ES-I3 (cell line): Measurements from ENCODE around the gene ERP44.

Experiments
- H3K36me3 ChIP-seq: 2 replicates; pipeline ENCODE4 v1.6.1; 2013; ENCODE audit warnings: mild to moderate bottlenecking, low read length, control low read depth, moderate library complexity; ENCODE audit not compliant: insufficient read depth
- H3K4me1 ChIP-seq: 2 replicates; pipeline ENCODE4 v1.6.1; 2013; ENCODE audit warnings: mild to moderate bottlenecking, control low read depth, low read length; ENCODE audit not compliant: insufficient read depth
- H3K9ac ChIP-seq: 2 replicates; pipeline ENCODE4 v1.6.1; 2013; ENCODE audit warnings: low read depth, mild to moderate bottlenecking, low read length, moderate library complexity
- H3K9me3 ChIP-seq: 2 replicates; pipeline ENCODE4 v1.6.1; 2013; ENCODE audit warnings: mild to moderate bottlenecking, low read length, moderate library complexity; ENCODE audit not compliant: control insufficient read depth, insufficient read depth

ERP44 gene

DNA sequence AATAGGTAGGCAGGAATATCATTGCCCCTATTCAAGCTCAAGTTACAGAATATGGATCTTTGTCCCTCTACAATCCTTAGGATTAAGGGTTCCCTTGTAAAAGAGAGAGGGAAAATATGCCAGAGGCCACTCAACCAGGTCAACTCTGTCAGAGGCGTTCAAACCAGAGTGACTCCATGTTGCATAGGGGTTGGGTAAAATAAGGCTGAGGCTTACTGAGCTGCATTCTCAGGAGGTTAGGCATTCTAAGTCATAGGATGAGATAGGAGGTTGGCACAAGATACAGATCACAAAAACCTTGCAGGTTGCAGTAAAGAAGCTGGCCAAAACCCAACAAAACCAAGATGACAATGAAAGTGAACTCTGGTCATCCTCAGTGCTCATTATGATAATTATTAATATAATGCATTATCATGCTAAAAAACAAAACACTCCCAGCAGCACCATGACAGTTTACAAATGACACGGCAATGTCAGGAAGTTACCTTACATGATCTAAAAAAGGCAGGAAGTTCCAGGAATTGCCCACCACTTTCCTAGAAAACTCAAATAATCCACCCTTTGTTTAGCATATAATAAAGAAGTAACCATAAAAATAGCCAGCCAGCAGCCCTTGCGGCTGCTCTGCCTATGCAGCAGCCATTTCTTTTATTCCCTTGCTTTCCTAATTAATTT lies 64.8 kb downstream of the ERP44 start:
- Histone ChIP-seq H3K9me3 (peaks cover 16% of the 10 kb centered on the region; the same call in 1 of the 2 replicates), H3K9ac (no peak overlapping the region), H3K36me3 (no peaks in the 10 kb centered on the region), H3K4me1 (no peaks in the 10 kb centered on the region)

DNA sequence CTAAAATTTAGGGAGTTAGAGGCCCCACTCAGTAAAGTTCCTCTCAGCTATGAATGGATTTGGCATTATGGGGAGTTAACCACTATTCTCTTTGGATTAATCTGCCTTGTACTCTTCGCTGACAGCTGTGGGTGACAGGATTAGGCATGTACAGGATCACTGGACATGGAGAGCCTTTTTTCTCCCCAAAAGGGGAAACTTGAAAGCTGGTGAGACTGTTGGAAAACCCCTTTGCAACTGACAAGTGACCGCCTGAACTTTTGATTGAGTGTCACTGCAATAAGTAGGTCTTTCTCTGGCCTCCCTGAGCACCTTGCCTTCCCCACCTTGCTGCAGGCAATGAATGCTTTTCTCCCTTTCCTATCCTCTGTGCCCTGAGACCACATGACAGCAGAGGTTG lies 68.3 kb downstream of the ERP44 start:
- Histone ChIP-seq H3K9me3 (peaks cover 16% of the 10 kb centered on the region; the same call in 1 of the 2 replicates), H3K4me1 (no peaks in the 10 kb centered on the region), H3K36me3 (no peaks in the 10 kb centered on the region; the same call in 1 of the 2 replicates), H3K9ac (no peak overlapping the region)

- Histone ChIP-seq H3K9ac (no peak overlapping the region), H3K9me3 (peaks cover 16% of the 10 kb centered on the region; the same call in 1 of the 2 replicates), H3K36me3 (no peaks in the 10 kb centered on the region; the same call in 1 of the 2 replicates), H3K4me1 (no peaks in the 10 kb centered on the region)
Observed at GRCh38 chr9:100029251-100029650, 69.5 kb downstream of the ERP44 start.

DNA sequence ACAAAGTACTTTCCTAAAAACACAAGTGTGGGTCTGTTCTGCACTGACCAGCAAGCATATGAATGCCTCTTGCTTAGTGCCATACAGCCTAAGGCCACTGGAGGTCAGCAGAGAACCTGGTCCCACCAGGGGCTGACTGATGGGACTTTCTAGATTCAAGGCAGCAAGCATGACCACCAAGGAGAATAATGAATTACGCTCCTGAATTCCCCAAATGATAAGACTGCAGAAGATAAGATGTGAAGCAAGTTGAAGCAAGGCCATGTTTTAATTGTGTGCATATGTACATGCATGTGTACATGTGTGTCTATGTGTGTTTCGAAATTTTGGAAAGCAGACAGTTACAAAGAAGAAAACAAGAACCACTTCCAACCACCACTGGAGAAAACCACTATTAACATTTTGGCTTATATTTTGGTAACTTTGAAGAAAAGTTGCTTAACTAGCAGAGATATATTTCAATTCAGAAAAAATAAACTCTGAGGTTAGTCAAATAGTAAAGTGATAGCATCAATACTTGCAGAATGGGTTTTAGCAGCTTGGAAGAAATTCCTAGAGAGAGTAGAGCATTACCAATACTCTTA lies 70.5 kb downstream of the ERP44 start:
- Histone ChIP-seq H3K4me1 (no peaks in the 10 kb centered on the region), H3K9ac (no peak overlapping the region), H3K36me3 (no peaks in the 10 kb centered on the region; the same call in 1 of the 2 replicates), H3K9me3 (peaks cover 10% of the 10 kb centered on the region; the same call in 1 of the 2 replicates)

- Histone ChIP-seq H3K9me3 (peaks cover 3% of the 10 kb centered on the region; the same call in 1 of the 2 replicates), H3K4me1 (no peaks in the 10 kb centered on the region), H3K9ac (no peak overlapping the region), H3K36me3 (no peaks in the 10 kb centered on the region; the same call in 1 of the 2 replicates)
Observed at GRCh38 chr9:100027543-100027942, 71.3 kb downstream of the ERP44 start.

GRCh38 chr9:100021931-100022330 lies 76.9 kb downstream of the ERP44 start:
- Histone ChIP-seq H3K4me1 (no peaks in the 10 kb centered on the region), H3K9me3 (no peaks in the 10 kb centered on the region), H3K36me3 (no peaks in the 10 kb centered on the region; the same call in 1 of the 2 replicates), H3K9ac (no peak overlapping the region)

GRCh38 chr9:100020121-100020795 lies 78.5 kb downstream of the ERP44 start:
- no peak overlapping the region for H3K9ac ChIP-seq
- no peaks in the 10 kb centered on the region; the same call in 1 of the 2 replicates for H3K36me3 ChIP-seq
- no peaks in the 10 kb centered on the region for H3K9me3 ChIP-seq
- no peaks in the 10 kb centered on the region for H3K4me1 ChIP-seq

DNA sequence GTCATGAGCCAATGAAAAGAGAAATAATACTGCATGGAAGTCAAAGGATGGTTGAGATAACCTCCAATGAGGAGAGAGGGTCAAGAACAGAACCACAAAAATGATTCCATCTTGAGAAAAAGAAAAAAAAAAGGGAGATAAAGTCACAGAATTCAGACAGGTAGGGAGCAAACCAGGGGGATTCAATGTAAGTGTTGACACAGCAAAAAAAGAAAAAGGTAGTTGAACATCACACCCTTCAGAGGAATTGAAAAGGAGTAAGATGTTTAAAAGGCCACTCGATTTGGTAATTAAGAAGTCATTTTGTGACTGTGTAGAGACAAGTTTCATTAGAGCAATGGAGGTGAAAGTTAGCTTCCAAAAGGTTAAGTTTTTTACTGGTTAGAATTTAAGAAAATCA lies 79.3 kb downstream of the ERP44 start:
- Histone ChIP-seq H3K4me1 (no peaks in the 10 kb centered on the region), H3K9me3 (no peaks in the 10 kb centered on the region), H3K36me3 (no peaks in the 10 kb centered on the region; the same call in 1 of the 2 replicates), H3K9ac (no peak overlapping the region)

- Histone ChIP-seq H3K9me3 (no peaks in the 10 kb centered on the region; the same call in 1 of the 2 replicates), H3K36me3 (no peaks in the 10 kb centered on the region; the same call in 1 of the 2 replicates), H3K4me1 (no peaks in the 10 kb centered on the region), H3K9ac (no peak overlapping the region)
Observed at GRCh38 chr9:100014846-100015245, 84.0 kb downstream of the ERP44 start.

DNA sequence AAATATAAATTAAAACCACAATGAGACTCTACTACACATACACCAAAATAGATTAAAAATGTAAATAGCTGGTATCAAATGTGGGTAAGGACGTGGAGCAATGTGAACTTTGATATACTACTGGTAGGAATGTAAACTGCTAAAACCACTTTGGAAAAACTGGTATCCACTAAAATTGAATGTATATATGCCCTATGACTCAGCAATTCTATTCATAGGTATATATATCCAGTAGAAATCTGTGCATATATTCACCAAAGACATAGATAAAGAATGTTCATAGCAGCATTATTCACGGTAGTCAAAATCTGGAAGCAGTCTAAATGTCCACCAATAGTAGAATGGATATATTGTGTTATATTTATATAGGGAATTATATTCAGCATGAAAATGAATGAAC lies 85.2 kb downstream of the ERP44 start:
- Histone ChIP-seq H3K36me3 (no peaks in the 10 kb centered on the region), H3K9ac (no peak overlapping the region), H3K9me3 (no peaks in the 10 kb centered on the region; the same call in 1 of the 2 replicates), H3K4me1 (no peaks in the 10 kb centered on the region)

DNA sequence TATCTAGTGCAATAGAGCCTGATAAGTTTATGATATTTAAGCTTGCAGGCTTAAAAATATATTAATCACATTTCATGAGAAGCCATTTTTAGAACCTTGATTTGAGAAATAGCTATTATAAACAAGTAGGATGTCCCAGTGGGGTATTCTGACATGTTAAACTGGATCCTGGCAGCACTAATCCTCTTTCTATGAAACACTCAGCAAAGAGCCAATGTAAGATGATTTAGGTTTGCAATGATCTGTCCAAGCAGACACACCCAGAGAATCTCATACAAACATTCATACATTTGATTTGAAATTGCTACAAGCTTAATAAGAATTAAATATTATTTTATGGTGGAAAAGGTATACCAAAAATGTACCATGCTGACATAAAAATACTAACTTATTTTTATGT lies 86.5 kb downstream of the ERP44 start:
- Histone ChIP-seq H3K9me3 (no peaks in the 10 kb centered on the region; the same call in 1 of the 2 replicates), H3K4me1 (no peaks in the 10 kb centered on the region), H3K9ac (no peak overlapping the region), H3K36me3 (no peaks in the 10 kb centered on the region)

- no peaks in the 10 kb centered on the region; the same call in 1 of the 2 replicates for H3K9me3 ChIP-seq
- no peaks in the 10 kb centered on the region for H3K4me1 ChIP-seq
- no peaks in the 10 kb centered on the region for H3K36me3 ChIP-seq
- H3K9ac ChIP-seq, result no peak overlapping the region
Observed at GRCh38 chr9:100011062-100011681, 87.6 kb downstream of the ERP44 start.

DNA sequence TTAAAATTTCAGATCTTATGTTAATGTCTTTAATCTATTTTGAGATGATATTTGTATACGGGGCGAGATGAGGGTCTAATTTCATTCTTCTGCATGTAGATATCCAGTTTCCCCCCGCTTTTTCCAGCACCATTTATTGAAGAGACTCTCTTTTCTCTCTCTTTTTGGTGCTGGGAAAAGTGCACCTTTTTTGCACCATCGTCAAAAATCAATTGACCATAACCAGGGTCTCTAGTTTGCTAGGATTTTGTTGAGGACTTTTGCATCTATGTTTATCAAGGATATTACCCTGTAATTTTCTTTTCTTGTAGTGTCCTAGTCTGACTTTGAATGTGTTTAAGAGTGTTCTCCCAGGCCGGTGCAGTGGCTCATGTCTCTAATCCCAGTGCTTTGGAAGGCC lies 99.0 kb downstream of the ERP44 start:
- Histone ChIP-seq H3K36me3 (no peaks in the 10 kb centered on the region), H3K4me1 (no peaks in the 10 kb centered on the region), H3K9ac (no peak overlapping the region), H3K9me3 (peaks cover 2% of the 10 kb centered on the region; the same call in 1 of the 2 replicates)

DNA sequence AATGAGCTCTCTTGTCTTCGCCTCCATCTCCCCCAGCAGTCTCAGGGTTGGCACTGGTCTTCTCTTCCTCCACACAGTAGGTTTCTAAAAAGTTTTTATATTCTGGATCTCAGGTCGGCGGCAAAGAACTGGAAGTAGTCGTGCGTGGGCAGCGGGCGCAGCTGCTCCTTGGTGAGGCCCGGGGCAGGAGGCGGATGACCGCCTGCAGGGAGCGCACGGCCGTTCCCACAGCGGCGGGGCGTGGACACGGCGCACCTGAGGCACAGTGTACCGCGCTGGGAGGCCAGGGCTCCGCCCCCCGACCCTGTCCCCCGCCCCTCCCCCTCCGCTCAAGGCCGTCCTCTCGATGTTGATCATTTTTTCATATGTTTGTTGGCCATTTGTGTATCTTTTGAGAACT lies 99.9 kb downstream of the ERP44 start:
- Histone ChIP-seq H3K36me3 (no peaks in the 10 kb centered on the region), H3K9me3 (peaks cover 2% of the 10 kb centered on the region; the same call in 1 of the 2 replicates), H3K4me1 (no peaks in the 10 kb centered on the region), H3K9ac (no peak overlapping the region)
